HG02885 (cell line): Measurements from ENCODE around the gene METTL26.

Experiments
- ATAC-seq: cut with Tn5 transposase; IDR thresholded peaks from one replicate; pipeline ENCODE4 v1.9.1; 2021; ENCODE audit warnings: mild to moderate bottlenecking; ENCODE audit not compliant: unreplicated experiment, poor library complexity

Gene METTL26

DNA sequence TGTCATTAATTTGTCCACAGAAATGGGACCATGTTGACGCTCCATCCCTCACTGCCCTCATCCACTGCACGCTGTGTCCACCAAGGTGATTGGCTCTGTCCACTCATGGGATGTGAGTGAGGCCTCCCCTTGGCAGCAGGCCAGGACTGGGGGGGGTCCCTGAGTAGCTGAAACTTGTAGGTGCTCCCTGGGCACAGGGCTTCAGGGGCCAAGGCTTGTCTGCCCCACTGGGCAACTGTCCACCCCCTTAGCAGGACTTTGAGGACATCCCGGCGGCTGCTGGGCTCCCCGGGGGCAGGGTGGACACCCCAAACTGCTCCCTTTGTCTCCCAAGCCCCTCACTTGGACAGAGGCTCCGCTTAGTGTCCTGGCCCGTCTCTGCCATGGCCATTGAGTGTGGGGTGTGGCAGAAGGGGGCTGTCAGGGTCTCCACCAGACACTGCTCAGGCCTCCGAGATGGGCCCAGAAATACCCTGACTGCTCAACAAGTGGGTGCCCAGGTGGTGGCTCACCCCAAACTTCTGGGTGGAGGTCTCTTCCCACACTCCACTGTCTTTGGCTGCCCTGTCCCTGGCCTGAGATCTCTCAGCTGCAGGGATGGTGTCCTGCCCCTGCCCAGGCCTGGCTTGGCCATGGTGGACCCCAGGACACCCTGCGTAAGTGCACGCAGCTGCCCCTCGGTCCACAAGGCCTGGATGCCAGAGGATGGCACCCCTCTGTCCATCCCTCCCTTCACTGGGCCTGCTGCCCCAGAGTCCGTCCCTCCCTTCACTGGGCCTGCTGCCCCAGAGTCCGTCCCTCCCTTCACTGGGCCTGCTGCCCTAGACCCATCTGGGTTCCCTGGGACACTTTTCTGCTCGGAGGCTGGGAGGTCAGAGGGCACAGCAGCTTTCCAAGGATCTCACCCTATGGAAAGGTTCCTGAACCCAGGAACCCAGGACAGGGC, 49.2 kb downstream of the METTL26 start:
- no peak for ATAC-seq

DNA sequence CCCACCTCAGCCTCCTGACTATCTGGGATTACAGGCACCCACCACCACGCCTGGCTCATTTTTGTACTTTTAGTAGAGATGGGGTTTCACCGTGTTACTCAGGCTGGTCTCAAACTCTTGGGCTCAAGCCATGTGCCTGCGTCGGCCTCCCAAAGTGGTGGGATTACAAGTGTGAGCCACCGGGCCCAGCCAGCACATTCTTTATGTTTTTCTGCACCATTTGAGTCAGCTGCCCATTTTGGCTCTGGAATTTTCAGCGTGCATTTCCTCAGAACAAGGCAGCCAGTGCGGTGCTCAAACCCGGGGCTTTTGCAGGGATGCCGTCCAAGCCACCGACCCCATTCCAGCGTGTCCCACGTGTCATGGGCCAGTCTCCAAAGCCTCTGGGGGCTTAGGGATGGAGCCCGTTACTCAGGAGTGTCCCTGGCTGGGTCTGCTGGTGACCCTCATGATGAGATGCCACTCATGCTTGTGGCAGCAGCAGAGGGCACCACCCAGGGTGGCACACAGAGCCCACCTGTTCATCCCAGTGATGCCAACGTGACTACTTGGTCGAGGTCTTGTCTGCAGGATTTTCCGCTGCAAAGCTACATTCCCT, 50.0 kb downstream of the METTL26 start:
- ATAC-seq: no peak

DNA sequence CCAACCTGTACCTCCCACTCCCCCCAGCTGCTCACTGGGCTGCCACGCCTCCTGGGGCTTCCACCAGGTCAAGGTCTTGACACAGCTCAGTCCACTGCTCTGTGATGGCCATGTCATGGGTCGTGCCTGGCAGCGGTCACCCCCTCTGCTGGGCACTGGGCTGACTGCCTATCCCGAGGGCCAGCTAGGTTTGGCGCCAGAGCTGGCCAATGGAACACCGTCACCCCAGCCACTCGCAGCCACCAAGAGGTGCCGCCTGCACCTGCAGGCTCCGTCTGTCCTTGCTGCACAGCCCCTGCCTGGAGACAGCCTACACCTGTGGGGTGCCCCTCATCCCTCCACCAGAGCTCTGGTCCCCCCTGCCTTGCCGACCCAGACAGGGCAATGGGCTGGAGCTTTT, 50.8 kb downstream of the METTL26 start:
- ATAC-seq: no peak
